Activated CD4-positive, alpha-beta T cell treated with anti-CD3 and anti-CD28 coated beads, Interleukin-2, amount 10 ng/mL, durations not matched to agents 7 days and 5 days (primary cell): ENCODE measurements around the gene CCDC28A. TPM values are rescaled to one million over a fixed set of nuclear protein-coding genes. Genes with fewer than 3 reads are reported as not detected.

ENCODE experiments used
- CTCF ChIA-PET: fragments of 350-600 bp; sonication (Branson Sonifier 250); formaldehyde crosslinking; loops from one replicate; lab custom pipeline; 2021; ENCODE audit warnings: antibody characterized with exemption; lab: Charles Lee
- POLR2A ChIA-PET: fragments of 350-600 bp; sonication (Branson Sonifier 250); formaldehyde crosslinking; loops from one replicate; lab custom pipeline; 2021; ENCODE audit warnings: antibody characterized with exemption; lab: Charles Lee
- DNase-seq: peaks from one replicate; pipeline ENCODE4 v3.0.0-alpha.2; 2020
- H3K27ac Mint-ChIP-seq: one replicate; pipeline ENCODE4 v1.8.0; 2021; ENCODE audit warnings: mild to moderate bottlenecking, moderate library complexity, mixed read lengths
- H3K27me3 Mint-ChIP-seq: one replicate; pipeline ENCODE4 v1.8.0; 2021; ENCODE audit warnings: mixed read lengths
- H3K36me3 Mint-ChIP-seq: one replicate; pipeline ENCODE4 v1.8.0; 2021; ENCODE audit warnings: low read depth, mixed read lengths
- H3K4me1 Mint-ChIP-seq: one replicate; pipeline ENCODE4 v1.8.0; 2021; ENCODE audit warnings: mixed read lengths
- H3K4me3 Mint-ChIP-seq: one replicate; pipeline ENCODE4 v1.8.0; 2021; ENCODE audit warnings: mild to moderate bottlenecking, moderate library complexity, mixed read lengths
- H3K9me3 Mint-ChIP-seq: one replicate; pipeline ENCODE4 v1.8.0; 2021; ENCODE audit warnings: mixed read lengths
- total RNA-seq, 2 experiments: library from RNA; stranded (reverse); gene quantifications; one replicate each; pipeline ENCODE4 v1.2.3, GENCODE V29; 2021

CCDC28A gene
- total RNA-seq, 2 experiments from 2014 or later: 22.5 to 27.3 TPM

DNA sequence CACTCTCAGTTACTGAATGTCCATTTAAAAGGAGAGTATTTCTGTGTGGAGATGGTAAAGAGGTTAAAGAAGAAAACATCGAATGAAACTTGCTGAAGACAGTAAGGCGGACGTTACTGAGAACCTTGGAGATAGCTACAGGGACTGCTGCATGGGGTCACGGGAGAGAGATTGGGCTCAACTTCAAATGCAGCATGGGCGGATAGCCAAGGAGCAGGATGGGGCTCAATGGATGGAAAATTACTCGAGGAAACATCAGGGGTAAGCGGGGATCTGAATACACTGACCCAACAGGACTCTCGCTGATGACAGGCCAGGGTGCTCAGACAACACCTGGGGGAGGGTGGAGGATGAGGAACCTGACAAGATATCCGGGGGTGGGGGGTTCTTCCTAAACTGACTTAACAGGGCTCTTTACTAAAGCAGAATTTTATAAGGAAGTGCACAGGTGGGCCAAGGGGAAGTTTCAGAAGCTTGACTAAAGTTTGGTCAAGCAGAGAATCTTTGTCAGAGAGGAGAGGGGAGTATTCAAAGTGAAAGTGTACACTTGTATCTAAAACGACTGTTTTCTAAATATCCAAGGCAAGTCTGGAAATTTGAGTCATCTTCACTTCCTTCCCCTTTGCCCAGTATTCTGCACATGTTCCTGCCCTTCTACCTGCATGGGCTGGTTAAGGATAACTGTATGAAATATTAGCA is 45.1 kb downstream of the CCDC28A start:
- peaks cover 26% of the 10 kb centered on the region for H3K4me1 Mint-ChIP-seq
- no peak for DNase-seq
- ChIA-PET POLR2A (interaction anchor here (0.7 kb wide), 1 partner anchor 545 kb away, joined by 3 read pairs; no protein-coding TSS in a partner anchor), CTCF (interaction anchor here (0.6 to 1.7 kb wide), 4 partner anchors 14 to 249 kb away, joined by 3 to 5 read pairs (median 4); no protein-coding TSS in a partner anchor)
- no peaks in the 10 kb centered on the region for H3K27me3 Mint-ChIP-seq
- H3K27ac Mint-ChIP-seq: no peak overlapping the region
- H3K4me3 Mint-ChIP-seq: no peak overlapping the region
- no peaks in the 10 kb centered on the region for H3K36me3 Mint-ChIP-seq
- no peaks in the 10 kb centered on the region for H3K9me3 Mint-ChIP-seq

DNA sequence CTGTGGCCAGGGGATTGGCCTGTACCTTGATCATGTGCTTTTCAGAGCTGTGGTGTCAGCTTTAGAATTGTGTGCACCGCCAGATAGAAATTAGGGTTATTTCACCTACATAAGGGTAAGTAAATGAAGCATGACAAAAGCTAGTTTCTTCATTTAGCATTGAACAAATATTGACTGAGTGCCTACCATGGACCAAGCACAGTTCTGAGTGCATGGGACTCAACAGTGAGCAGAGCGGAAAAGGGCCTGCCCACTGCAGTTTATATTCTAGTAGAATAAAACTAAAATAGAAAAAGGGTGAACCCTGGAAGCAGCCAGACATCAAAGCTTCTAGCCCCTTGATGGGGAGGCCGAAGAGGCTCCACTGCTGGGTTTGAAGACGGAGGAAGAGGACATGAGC is 48.0 kb downstream of the CCDC28A start:
- no peak for DNase-seq
- Mint-ChIP-seq H3K4me1 (peaks cover 26% of the 10 kb centered on the region), H3K27me3 (no peaks in the 10 kb centered on the region), H3K9me3 (no peaks in the 10 kb centered on the region), H3K36me3 (no peaks in the 10 kb centered on the region), H3K27ac (no peak overlapping the region), H3K4me3 (no peak overlapping the region)
- ChIA-PET CTCF (interaction anchor here (0.7 kb wide), 1 partner anchor 548 kb away, joined by 3 read pairs; no protein-coding TSS in a partner anchor), POLR2A (no interaction called here)

DNA sequence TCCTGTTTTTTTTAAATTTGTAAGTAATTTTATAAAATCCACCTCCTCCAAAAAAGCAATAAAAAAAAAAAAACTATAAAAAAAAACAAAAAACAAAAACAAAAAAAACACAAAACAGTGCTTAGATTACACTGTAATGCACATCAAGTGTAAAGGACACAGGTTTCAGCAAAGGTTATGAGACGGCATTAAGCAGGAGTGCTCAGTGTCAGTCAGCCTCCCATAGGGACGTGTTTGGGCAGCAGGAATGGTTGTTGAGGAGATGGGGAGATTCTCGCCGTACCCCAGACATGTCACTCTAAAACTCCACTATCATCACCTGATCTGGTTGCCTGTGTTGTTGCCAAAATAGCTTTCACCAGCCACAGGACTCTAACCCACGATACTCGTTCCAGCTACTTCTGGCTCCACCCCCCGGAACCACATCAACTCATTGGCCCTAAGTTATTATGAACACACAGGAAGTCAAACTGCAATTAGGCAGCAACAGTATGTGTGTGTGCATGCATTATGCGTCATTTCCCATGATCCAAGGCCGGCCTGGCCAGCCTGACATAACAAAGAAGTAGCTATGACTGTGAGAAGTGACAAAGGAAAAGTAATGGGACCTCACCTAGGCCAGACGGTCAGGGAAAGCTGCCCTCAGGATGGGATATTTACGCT is 51.0 kb downstream of the CCDC28A start:
- ChIA-PET POLR2A (no interaction called here), CTCF (interaction anchor here (0.6 to 0.8 kb wide), 3 partner anchors 8 to 27 kb away, joined by 3 read pairs; no protein-coding TSS in a partner anchor)
- Mint-ChIP-seq H3K27me3 (no peaks in the 10 kb centered on the region), H3K9me3 (no peaks in the 10 kb centered on the region), H3K4me1 (peaks cover 6% of the 10 kb centered on the region), H3K4me3 (no peak overlapping the region), H3K27ac (peak overlapping the region; percentile 64), H3K36me3 (no peaks in the 10 kb centered on the region)
- DNase-seq: peak; percentile 28

DNA sequence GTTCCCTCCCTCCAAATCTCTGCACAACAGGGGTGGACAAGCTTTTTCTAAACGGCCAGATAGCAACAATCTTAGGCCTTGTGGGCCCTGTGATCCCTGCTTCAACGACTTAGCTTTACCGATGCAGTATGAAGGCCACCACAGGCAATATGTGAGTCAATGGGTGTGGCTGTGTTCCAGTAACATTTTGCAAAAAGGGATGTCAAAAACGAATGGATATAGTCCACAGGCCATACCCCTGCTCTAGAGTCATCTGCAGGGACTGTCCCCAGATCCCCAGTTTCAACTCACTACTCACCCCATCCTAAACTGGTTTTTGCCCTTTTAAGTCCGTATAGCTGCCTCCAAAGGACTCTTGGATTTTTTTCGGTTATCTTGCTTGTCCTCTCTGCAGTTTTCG is 56.7 kb downstream of the CCDC28A start:
- Mint-ChIP-seq H3K36me3 (no peaks in the 10 kb centered on the region), H3K4me1 (no peaks in the 10 kb centered on the region), H3K27me3 (no peaks in the 10 kb centered on the region), H3K9me3 (no peaks in the 10 kb centered on the region), H3K4me3 (no peak overlapping the region), H3K27ac (no peak overlapping the region)
- DNase-seq: no peak
- ChIA-PET CTCF (interaction anchor here (0.6 kb wide), 1 partner anchor 190 kb away, joined by 3 read pairs; no protein-coding TSS in a partner anchor), POLR2A (no interaction called here)

DNA sequence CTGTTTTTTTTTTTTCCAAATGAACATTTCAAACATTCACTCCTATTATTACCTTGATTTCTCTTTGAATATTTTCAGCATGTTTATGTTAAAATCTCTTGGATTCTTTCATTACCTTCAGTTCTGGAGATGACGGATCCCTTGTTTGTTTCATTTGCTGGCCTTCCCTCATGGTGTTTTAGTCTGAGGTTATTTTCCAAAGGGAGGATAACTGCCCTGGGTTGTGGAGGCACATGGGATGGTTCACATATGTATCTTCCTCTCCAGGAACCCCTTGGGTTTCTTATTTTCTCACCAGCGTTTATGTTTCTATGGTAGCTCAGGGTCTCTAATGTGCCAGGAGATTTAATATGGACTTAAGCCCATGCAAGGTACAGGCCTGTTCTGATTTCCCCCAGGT is 58.6 kb downstream of the CCDC28A start:
- ChIA-PET CTCF (no interaction called here), POLR2A (no interaction called here)
- Mint-ChIP-seq H3K27ac (no peak overlapping the region), H3K4me3 (no peak overlapping the region), H3K36me3 (no peaks in the 10 kb centered on the region), H3K9me3 (no peaks in the 10 kb centered on the region), H3K4me1 (no peaks in the 10 kb centered on the region), H3K27me3 (no peaks in the 10 kb centered on the region)
- DNase-seq: no peak

DNA sequence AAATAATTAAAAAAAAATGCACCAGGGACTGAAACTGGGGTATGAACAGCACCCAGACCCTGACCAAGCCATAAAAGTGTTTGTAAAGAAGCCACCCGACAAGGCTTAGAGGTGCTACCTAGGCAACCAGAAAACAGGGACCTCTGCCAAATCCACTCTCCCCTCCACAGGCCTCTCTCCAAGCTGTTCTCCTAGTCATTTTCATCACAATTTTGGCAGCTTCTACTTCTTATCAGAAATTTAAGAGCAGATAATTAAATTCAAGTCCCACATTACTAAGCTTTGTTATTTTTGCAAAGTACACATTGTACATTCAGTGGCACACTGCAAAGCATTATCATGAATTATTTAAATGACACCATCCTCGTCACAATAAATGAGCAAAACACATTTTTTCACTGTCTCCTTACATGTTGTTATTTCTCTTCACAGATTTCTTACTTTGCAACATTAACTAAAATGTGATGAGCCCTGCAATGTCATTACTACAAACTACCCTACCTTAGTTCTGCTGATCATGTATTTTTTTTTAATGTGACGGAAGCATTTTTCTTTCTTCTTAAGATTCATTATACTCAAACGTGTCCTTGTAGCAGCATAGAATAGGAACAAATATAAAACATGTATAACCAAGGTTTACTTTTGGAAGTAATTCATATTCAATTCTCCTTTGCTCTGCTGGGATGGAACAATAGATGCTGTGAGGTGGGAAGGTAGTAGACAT is 60.4 kb downstream of the CCDC28A start:
- CTCF ChIA-PET: interaction anchor here (0.8 kb wide), 2 partner anchors 10 to 22 kb away, joined by 3 read pairs; no protein-coding TSS in a partner anchor
- POLR2A ChIA-PET: no interaction called here
- DNase-seq: no peak
- Mint-ChIP-seq H3K4me1 (no peaks in the 10 kb centered on the region), H3K27me3 (no peaks in the 10 kb centered on the region), H3K36me3 (no peaks in the 10 kb centered on the region), H3K9me3 (no peaks in the 10 kb centered on the region), H3K4me3 (no peak overlapping the region), H3K27ac (no peak overlapping the region)

DNA sequence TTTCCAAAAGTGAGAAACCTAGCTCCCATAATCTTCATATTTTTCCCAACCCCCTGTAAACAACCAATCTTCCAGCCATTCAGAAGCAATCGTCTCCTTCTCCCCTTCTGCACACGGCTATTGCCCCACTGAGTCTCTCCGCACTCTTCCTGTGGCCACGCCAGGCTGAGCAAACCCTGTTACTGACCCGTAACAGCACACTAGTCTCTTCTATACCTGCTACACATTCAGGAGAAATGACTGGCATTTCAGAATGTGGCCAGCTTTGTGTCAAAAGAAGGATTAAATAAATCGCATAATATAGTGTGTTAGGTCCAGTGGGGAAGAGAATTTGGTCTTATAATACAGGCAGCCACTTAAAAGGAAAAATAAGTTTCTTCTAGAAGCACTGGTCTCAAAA is 63.7 kb downstream of the CCDC28A start:
- no peak for DNase-seq
- no peaks in the 10 kb centered on the region for H3K4me1 Mint-ChIP-seq
- no peaks in the 10 kb centered on the region for H3K36me3 Mint-ChIP-seq
- no peak overlapping the region for H3K27ac Mint-ChIP-seq
- H3K9me3 Mint-ChIP-seq: no peaks in the 10 kb centered on the region
- POLR2A ChIA-PET: no interaction called here
- no peak overlapping the region for H3K4me3 Mint-ChIP-seq
- CTCF ChIA-PET: no interaction called here
- no peaks in the 10 kb centered on the region for H3K27me3 Mint-ChIP-seq

Other genes starting within 250 kb of the CCDC28A start
- not detected for gene ECT2L, start 22.3 kb downstream of the CCDC28A start, total RNA-seq
- 10 to 100 TPM; 44.5 to 58.1 TPM for gene REPS1, start 214.5 kb downstream of the CCDC28A start, total RNA-seq